ENCODE results near the gene CHCT1.
"Not testable (repeated sequence)": the region's sequence is repeated elsewhere in the genome, so short reads cannot be mapped to it uniquely, and the experiment has no call there.

The CHCT1 gene

GRCh38 chr17:60401819-60402218, 20.5 kb upstream of the CHCT1 start:
- DNase-seq: no peak

- DNase-seq: no peak
Observed at GRCh38 chr17:60403523-60403810, 18.8 kb upstream of the CHCT1 start.

GRCh38 chr17:60403962-60404361, 18.3 kb upstream of the CHCT1 start:
- no peak for DNase-seq

GRCh38 chr17:60406887-60407286, 15.4 kb upstream of the CHCT1 start:
- no peak for DNase-seq

GRCh38 chr17:60410001-60410400, 12.3 kb upstream of the CHCT1 start:
- no peak for DNase-seq

GRCh38 chr17:60412701-60413100, 9.6 kb upstream of the CHCT1 start:
- no peak for DNase-seq

- DNase-seq: no peak
Observed at GRCh38 chr17:60415146-60415545, 7.1 kb upstream of the CHCT1 start.

- no peak for DNase-seq
Observed at GRCh38 chr17:60416368-60416925, 5.8 kb upstream of the CHCT1 start.

- not testable (repeated sequence) for DNase-seq
Observed at GRCh38 chr17:60419003-60419402, 3.3 kb upstream of the CHCT1 start.

- not testable (repeated sequence) for DNase-seq
Observed at GRCh38 chr17:60419875-60420274, 2.4 kb upstream of the CHCT1 start.

GRCh38 chr17:60421273-60422161, 772 bp upstream of the CHCT1 start:
- DNase-seq: peak; percentile 92

GRCh38 chr17:60423865-60424264, 1.6 kb downstream of the CHCT1 start:
- DNase-seq: no peak

- no peak for DNase-seq
Observed at GRCh38 chr17:60425626-60426025, 3.3 kb downstream of the CHCT1 start.

- DNase-seq: no peak
Observed at GRCh38 chr17:60426596-60426995, 4.3 kb downstream of the CHCT1 start.

- not testable (repeated sequence) for DNase-seq
Observed at GRCh38 chr17:60428491-60428890, 6.2 kb downstream of the CHCT1 start.

GRCh38 chr17:60430561-60430960, 8.3 kb downstream of the CHCT1 start:
- not testable (repeated sequence) for DNase-seq

GRCh38 chr17:60433021-60433997, 11.0 kb downstream of the CHCT1 start:
- DNase-seq: not testable (repeated sequence)

- peak; percentile 89 for DNase-seq
Observed at GRCh38 chr17:60435244-60436167, 13.2 kb downstream of the CHCT1 start.

GRCh38 chr17:60436676-60437075, 14.4 kb downstream of the CHCT1 start:
- DNase-seq: no peak

GRCh38 chr17:60439501-60439900, 17.2 kb downstream of the CHCT1 start:
- no peak for DNase-seq

GRCh38 chr17:60442271-60443173, 20.2 kb downstream of the CHCT1 start:
- no peak for DNase-seq

Measured in hematopoietic multipotent progenitor cell treated with erythropoietin and hydrocortisone succinate and interleukin-3 and kit ligand, for 4 days (in vitro differentiated cells).